HG02981 (cell line): ENCODE results near the gene ABCA10.

Experiments
- ATAC-seq: cut with Tn5 transposase; IDR thresholded peaks from one replicate; pipeline ENCODE4 v1.9.1; 2021; ENCODE audit warnings: mild to moderate bottlenecking, moderate library complexity; ENCODE audit not compliant: unreplicated experiment

Gene ABCA10

GRCh38 chr17:69105907-69106730 is 122.5 kb downstream of the ABCA10 start:
- no peak for ATAC-seq

GRCh38 chr17:69103557-69104233 is 124.9 kb downstream of the ABCA10 start:
- ATAC-seq: no peak

- no peak for ATAC-seq
These were observed 130.0 kb downstream of the ABCA10 start for GRCh38 chr17:69098625-69099024.
